Spinal cord (tissue), 10 donors: Measurements from ENCODE around the gene OSBP2. TPM values are rescaled to one million over a fixed set of nuclear protein-coding genes. Genes with fewer than 3 reads are reported as not detected.
"Not testable (repeated sequence)": the region's sequence is repeated elsewhere in the genome, so short reads cannot be mapped to it uniquely, and the experiment has no call there.

ENCODE experiments used
- DNase-seq, 6 donors: peaks; one replicate each; pipeline versions ENCODE4 v3.0.0 to v3.0.0-alpha.2; 2013 to 2015; ENCODE audit warnings: low spot score in 6 of 6, low read depth in 4 of 6
- H3K27ac ChIP-seq: one replicate; pipeline ENCODE4 v1.5.1; 2013; ENCODE audit warnings: low read depth, low read length, control low read depth
- H3K27me3 ChIP-seq: one replicate; pipeline ENCODE4 v1.6.1; 2013; ENCODE audit warnings: low read length; ENCODE audit not compliant: control insufficient read depth, insufficient read depth
- H3K36me3 ChIP-seq: one replicate; pipeline ENCODE4 v1.6.1; 2013; ENCODE audit warnings: low read length; ENCODE audit not compliant: control insufficient read depth, insufficient read depth
- H3K4me1 ChIP-seq: one replicate; pipeline ENCODE4 v1.6.1; 2013; ENCODE audit warnings: low read length; ENCODE audit not compliant: control insufficient read depth, insufficient read depth
- H3K4me3 ChIP-seq: one replicate; pipeline ENCODE4 v1.5.1; 2013; ENCODE audit warnings: low read depth, low read length, control low read depth
- H3K9me3 ChIP-seq: one replicate; pipeline ENCODE4 v1.6.1; 2013; ENCODE audit warnings: low read length; ENCODE audit not compliant: control insufficient read depth, insufficient read depth
- WGBS: methylation state at CpG from one replicate; pipeline ENCODE4 v1.1.5; 2013; ENCODE audit warnings: missing lambda C conversion rate; ENCODE audit not compliant: insufficient coverage; 5-methylcytosine and 5-hydroxymethylcytosine counted together
- polyA plus RNA-seq, 2 donors: library from polyadenylated mRNA; unstranded; fragments of 120-200 nt; gene quantifications; one replicate each; pipeline ENCODE4 v1.2.1, GENCODE V29; 2013; ENCODE audit not compliant: insufficient read length in 2 of 2
- total RNA-seq, 2 donors: library from RNA; depleted of rRNA in 1 of 2; stranded (reverse); fragments of 120-200 nt in 1 of 2; fragments of >200 nt in 1 of 2; gene quantifications; one replicate each; pipeline versions ENCODE4 v1.2.3 to v1.2.4, GENCODE V29; 2013 to 2014
- donor health status: healthy.

The OSBP2 gene
- total and polyA plus RNA-seq, 4 donors, result 20.7 to 25.0 (median 22.4) TPM

- no peaks in the 10 kb centered on the region for H3K9me3 ChIP-seq
- no peak for DNase-seq
- H3K4me1 ChIP-seq, result peaks cover 8% of the 10 kb centered on the region
- H3K27ac ChIP-seq, result no peak overlapping the region
- H3K36me3 ChIP-seq, result peaks cover 4% of the 10 kb centered on the region
- 94% methylated on average over 9 of the region's 9 CpGs for WGBS
- H3K27me3 ChIP-seq, result no peaks in the 10 kb centered on the region
- no peak overlapping the region for H3K4me3 ChIP-seq
These were observed 76.0 kb downstream of the OSBP2 start for GRCh38 chr22:30770716-30771115.

GRCh38 chr22:30773919-30774318 lies 79.2 kb downstream of the OSBP2 start:
- WGBS, result 96% methylated on average over 5 of the region's 5 CpGs
- H3K4me3 ChIP-seq, result no peak overlapping the region
- no peak overlapping the region for H3K27ac ChIP-seq
- peaks cover 4% of the 10 kb centered on the region for H3K36me3 ChIP-seq
- no peaks in the 10 kb centered on the region for H3K9me3 ChIP-seq
- no peaks in the 10 kb centered on the region for H3K27me3 ChIP-seq
- DNase-seq, result no peak
- H3K4me1 ChIP-seq, result peaks cover 6% of the 10 kb centered on the region

GRCh38 chr22:30774566-30774965 lies 79.9 kb downstream of the OSBP2 start:
- DNase-seq, result no peak
- WGBS, result no CpG with 5 or more reads among the region's 4 CpGs
- Histone ChIP-seq H3K4me3 (no peak overlapping the region), H3K27ac (no peak overlapping the region), H3K27me3 (no peaks in the 10 kb centered on the region), H3K9me3 (no peaks in the 10 kb centered on the region), H3K36me3 (peaks cover 4% of the 10 kb centered on the region), H3K4me1 (peaks cover 6% of the 10 kb centered on the region)

GRCh38 chr22:30776476-30776875 lies 81.8 kb downstream of the OSBP2 start:
- H3K36me3 ChIP-seq, result no peaks in the 10 kb centered on the region
- H3K4me1 ChIP-seq, result peaks cover 12% of the 10 kb centered on the region
- no peaks in the 10 kb centered on the region for H3K27me3 ChIP-seq
- WGBS, result 100% methylated on average over 1 of the region's 3 CpGs
- no peaks in the 10 kb centered on the region for H3K9me3 ChIP-seq
- H3K27ac ChIP-seq, result no peak overlapping the region
- no peak overlapping the region for H3K4me3 ChIP-seq
- DNase-seq, result no peak

- H3K27me3 ChIP-seq, result not testable (repeated sequence)
These were observed 82.5 kb downstream of the OSBP2 start for GRCh38 chr22:30777146-30777545.

GRCh38 chr22:30777587-30777986 lies 82.9 kb downstream of the OSBP2 start:
- Histone ChIP-seq H3K27me3 (no peaks in the 10 kb centered on the region), H3K4me1 (peaks cover 6% of the 10 kb centered on the region), H3K27ac (no peak overlapping the region), H3K36me3 (no peaks in the 10 kb centered on the region), H3K9me3 (no peaks in the 10 kb centered on the region), H3K4me3 (no peak overlapping the region)
- DNase-seq, result peak in 1 of 6 donors; percentile 66
- 55% methylated on average over 1 of the region's 3 CpGs for WGBS

More at GRCh38 chr22:30777146-30777545, 82.5 kb downstream of the OSBP2 start:
- H3K9me3 ChIP-seq, H3K27ac ChIP-seq, H3K4me3 ChIP-seq, H3K36me3 ChIP-seq, DNase-seq, H3K4me1 ChIP-seq: not testable (repeated sequence)
- WGBS, result 85% methylated on average over 3 of the region's 6 CpGs

GRCh38 chr22:30778261-30778660 lies 83.6 kb downstream of the OSBP2 start:
- Histone ChIP-seq H3K27me3 (no peaks in the 10 kb centered on the region), H3K4me3 (no peak overlapping the region), H3K27ac (no peak overlapping the region), H3K9me3 (no peaks in the 10 kb centered on the region), H3K4me1 (peaks cover 6% of the 10 kb centered on the region), H3K36me3 (no peaks in the 10 kb centered on the region)
- WGBS, result 73% methylated on average over 3 of the region's 5 CpGs
- DNase-seq, result no peak

- H3K27me3 ChIP-seq, result no peaks in the 10 kb centered on the region
- H3K4me1 ChIP-seq, result peaks cover 6% of the 10 kb centered on the region
- no peak overlapping the region for H3K4me3 ChIP-seq
- WGBS, result 50% methylated on average over 11 of the region's 12 CpGs
- no peaks in the 10 kb centered on the region for H3K36me3 ChIP-seq
- no peaks in the 10 kb centered on the region for H3K9me3 ChIP-seq
- no peak overlapping the region for H3K27ac ChIP-seq
- DNase-seq, result no peak
These were observed 85.4 kb downstream of the OSBP2 start for GRCh38 chr22:30780026-30780425.

- whole genome bisulfite sequencing, result 88% methylated on average over 3 of the region's 6 CpGs
- Histone ChIP-seq H3K4me1 (peaks cover 6% of the 10 kb centered on the region), H3K4me3 (no peak overlapping the region), H3K27ac (no peak overlapping the region), H3K27me3 (no peaks in the 10 kb centered on the region), H3K9me3 (no peaks in the 10 kb centered on the region), H3K36me3 (no peaks in the 10 kb centered on the region)
- DNase-seq, result no peak
These were observed 86.7 kb downstream of the OSBP2 start for GRCh38 chr22:30781271-30781875.

GRCh38 chr22:30782613-30783012 lies 87.9 kb downstream of the OSBP2 start:
- Histone ChIP-seq H3K4me1 (peaks cover 6% of the 10 kb centered on the region), H3K27ac (no peak overlapping the region), H3K36me3 (no peaks in the 10 kb centered on the region), H3K4me3 (no peak overlapping the region), H3K27me3 (no peaks in the 10 kb centered on the region), H3K9me3 (no peaks in the 10 kb centered on the region)
- WGBS, result 100% methylated on average over 1 of the region's 5 CpGs
- no peak for DNase-seq
